ENCODE measurements around the gene TAF5L.

Gene TAF5L

DNA sequence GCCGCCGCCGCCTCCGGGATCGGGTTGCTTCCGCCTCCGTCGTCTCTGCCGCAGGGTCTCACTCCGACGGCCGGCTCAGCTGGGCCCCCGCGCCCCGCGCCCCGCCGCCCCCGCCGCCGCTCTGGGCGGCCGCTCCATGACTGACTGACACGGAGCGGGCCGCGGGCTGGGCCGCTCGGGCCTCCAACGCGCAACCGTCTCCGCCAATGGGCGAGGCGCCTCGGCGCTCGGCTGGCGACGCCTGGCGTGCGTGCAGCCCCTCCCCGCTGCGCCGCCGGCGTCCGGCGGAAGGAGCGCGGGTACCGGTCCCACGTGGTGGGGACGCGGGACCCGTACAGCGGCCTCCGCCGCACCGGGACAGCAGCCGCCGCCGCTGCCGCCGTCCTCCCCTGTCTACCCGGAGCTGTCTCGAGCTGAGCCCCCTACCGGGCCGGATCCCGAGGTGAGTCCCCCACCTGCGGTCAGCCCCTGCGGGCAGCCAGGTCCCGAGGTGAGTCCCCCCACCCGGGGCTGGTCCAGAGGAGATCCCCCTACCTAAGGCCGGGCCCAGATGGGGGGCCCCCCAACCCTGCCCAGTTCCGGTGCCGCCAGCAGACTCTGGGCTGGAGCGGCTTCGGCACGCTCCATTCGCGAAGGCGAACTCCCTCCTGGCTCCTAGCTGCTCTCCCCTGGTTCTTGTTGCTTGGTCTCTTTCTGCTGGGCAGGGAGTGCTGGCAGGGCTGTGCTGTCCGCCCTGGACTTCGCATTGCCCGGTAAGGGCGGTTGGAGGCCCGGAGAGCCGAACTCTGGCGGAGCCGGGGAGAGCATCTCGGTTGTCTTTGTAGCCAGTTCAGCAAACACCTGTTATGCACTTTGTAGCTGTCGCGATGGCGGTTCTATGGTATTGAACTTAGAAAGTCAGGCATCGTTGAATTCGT lies at the start of gene TAF5L, which contains the start of gene URB2:
TSS of gene TAF5L (minus strand) at position 208 of the 917 bp plus-strand sequence. CDS start 11,640 bp downstream, outside the sequence.
TSS of gene URB2 (plus strand) at position 333 of the 917 bp plus-strand sequence. CDS start 1,387 bp downstream, outside the sequence.
- peak; percentile 84 to 87 for DNase-seq

DNA sequence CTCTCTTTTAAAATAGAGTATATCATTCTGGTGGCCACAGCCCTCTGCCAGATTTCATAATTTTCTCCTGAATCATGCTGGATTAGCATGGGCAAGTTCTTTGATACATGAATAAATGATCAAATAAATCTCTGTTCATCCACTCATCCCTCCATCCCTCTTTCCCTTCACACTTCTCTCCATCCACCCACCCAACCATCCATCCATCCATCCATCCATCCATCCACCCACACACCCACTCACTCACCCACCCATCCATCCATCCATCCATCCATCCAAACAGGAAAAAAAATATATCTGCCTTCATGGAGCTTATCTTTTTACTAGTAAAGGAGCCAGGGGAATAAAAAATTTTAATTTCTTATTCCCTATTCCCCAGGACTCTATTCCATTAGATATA lies 49.5 kb upstream of the TAF5L start:
- DNase-seq = no peak

DNA sequence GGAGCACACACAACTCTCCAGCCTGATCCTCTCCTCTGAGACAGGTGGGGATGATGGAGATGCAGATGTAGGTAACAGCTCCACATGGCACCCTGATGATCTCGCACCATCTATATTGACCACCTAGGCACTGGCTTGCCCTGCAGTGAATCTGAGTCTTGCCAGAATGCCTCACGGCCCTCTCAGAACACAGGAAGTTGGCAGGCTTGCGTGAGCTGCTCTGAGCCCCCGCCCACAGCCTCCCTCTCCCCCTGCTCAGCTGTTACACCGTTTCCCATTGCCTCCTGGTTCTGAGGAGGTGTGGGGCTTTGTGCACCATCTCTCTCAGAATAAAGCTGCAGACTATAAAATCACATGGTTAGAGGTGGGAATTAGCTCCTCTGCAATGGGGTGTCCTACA lies 48.1 kb upstream of the TAF5L start:
- no peak for DNase-seq

DNA sequence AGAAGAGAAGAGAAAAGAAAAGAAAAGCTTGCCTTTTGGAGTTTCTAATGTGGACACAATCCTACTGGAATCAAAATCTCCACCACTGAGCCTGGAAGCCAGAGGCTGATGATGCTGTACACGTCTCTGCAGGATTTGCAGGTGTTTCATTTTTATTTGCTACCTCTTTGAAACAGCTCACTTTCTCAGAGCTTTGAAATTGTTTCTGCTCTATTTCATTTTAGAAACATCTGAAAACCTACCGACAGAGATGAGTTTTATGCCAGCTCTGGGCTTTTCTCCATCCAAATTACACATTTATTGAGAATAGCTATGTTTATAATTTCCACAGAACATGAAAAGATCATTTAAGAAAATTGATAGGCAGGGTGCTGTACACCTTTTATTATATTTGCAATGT lies 46.3 kb upstream of the TAF5L start:
- no peak for DNase-seq

DNA sequence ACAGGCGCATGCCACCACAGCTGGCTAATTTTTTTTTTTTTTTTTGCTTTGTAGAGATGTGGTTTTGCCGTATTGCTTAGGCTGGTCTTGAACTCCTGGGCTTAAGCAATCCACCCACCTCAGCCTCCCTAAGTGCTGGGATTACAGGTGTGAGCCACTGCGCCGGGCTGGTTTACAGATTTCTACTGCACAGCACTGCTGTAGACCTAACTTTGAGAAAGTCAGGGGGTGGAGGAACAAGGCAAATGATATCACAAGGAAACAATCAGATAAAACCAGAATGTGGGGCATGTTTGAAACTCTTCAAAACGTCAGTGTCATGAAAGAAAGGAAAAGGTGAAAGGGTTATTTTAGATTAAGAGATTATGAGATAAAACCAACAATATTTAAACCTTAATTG lies 45.4 kb upstream of the TAF5L start:
- peak in 1 of 2 donors; percentile 28 for DNase-seq

DNA sequence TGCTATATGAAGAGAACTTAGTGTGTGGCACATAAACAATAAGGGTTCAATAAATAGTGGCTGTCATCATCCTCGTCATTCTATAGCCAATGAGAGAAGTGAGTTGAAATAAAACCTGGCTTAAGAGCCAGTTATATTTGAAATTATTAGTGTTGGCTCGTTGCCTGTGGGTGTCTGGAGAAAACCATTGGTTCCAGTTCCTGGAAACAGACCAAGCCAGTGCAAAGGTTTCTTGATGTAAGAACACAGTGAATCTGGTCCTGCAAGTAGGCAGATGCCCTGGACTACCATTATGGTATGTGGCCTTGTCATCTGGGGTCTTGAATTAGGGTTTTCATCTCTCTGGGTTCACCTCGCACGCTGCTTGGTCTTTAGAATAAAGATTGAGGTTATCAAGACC lies 43.4 kb upstream of the TAF5L start:
- DNase-seq = no peak

DNA sequence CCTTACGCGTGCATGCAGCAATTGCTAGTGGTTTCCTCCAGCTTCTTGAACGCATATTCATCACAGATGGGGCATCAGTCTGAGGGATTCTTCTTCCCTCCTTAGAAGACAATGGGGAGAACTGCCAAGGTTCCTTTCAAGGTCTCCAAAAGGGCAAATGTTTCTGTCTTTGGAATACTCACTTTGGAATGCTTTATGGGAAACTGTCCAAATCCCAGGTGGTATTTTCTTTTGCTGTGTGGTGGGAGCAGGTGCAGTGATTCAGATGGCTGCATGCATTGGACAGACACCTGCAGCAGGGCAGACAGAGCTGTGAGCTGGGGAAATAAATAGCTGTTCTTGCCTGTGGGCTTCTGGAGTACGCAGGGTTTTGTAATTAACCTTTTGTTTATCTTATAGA lies 40.7 kb upstream of the TAF5L start:
- no peak for DNase-seq

DNA sequence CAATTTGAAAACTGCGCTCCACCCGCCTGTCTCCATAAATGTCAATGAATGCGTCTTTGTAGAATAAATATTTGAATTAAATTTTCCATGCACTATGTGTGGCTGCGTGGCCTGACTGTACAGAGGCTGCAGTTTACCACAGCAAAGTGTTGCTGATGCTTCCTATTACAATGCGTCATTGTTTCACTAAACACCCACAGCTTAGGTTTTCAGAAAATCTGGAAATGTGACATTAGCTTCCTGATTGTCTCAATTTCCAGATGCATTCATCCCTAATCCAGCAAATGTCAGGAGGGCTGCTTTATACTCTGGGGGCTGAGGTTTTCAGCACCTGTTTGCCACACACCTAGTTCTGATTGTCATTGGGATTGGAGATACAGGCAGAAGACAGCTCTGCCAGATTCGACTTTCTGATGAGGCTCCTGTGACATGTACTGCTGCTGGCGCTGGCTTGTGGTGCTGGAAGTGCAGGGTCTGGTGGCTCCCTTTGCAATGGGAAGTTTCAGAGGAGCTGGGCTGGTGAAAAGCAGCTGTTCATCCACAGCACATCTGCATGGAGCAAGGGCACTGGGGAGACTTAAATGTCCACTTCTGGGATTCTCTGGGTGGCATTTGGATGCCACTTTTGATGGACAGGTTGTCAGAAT lies 40.1 kb upstream of the TAF5L start:
- DNase-seq = no peak

DNA sequence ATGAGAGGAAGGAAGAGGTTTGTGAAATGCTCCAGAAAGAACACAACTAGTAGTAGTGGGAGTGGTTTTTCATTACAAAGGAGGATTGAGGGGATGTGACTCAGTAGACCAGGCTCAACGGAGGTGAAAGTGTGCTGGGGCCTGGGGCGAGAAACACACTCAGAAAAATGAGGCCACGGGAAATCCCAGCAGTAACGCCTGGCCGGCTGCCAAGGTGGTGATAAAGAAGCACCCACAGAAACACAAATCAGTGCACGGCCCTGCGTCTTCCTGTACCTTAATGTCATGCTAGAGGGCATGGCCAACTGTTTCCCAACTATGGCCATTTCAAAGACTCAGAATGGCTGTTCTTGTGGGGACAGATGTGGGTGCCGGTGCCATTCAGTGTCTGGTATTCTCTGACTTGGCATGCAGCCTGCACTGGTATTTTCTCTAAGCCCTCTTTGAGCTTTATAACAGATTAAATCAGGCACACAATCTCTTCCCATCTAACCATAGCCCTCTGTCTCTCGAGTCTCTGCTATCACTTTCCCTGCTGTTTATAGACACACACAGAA lies 38.3 kb upstream of the TAF5L start:
- DNase-seq = peak; percentile 86 to 92

DNA sequence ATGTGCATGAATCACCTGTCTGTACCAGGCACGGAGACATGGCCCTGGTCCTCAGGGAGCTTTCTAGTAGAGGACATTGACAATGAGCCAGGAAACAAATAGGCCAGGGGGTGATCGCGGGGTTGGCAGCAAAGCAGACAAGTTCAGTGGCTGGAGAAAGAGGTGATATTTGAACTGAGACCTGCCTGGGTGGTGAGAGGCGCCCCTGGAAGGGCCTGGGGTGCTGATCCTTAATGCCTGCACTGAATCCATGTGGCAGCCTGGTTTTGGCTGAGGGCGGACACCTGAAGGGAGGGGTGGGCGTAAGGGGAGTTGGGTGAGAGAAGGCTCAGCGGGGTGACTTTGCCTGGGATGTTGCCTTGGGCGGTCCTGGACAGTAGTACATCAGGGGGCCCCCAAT lies 36.0 kb upstream of the TAF5L start:
- no peak for DNase-seq

DNA sequence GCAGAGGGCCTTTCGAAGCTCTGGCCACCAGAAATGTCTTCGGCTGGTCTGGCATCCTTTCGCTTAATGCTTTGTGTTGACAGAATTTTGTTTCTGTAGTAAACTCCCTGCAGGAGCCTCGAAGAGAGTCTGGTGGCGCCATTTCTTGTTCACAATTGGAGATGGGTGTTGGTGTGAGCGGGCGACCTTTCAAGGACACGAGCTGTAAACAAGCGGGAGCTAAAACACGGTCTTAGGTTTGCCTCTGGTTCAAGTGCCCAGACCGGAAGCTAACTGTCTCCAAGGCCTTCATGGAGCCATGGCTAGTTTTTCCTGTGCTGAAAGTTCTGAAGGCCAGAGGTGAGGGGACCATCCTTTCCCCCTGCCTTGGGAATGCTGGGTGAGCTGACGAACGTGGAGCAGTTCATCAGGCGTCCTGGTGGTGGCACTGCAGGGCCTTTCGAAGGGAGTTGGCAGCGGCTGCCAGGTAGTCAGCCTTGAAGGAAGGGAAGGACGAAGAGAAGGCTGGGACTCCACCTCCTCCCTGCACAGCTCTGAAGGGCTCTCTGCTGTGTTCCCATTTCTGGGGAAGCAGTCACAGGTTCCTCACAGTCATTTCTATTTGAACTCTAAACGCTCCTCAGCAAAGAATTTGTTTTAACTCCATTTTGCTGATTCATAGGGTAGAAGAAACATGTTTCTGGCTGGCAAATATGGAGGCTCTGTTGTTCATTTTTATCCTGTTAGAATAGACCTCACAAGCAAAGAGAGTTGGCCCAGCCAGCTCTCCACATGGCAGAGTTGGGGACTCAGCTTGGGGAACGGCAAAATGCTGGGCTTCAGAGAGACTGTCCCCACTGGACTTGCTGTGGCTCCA lies 35.3 kb upstream of the TAF5L start:
- DNase-seq = peak; percentile 75 to 78

DNA sequence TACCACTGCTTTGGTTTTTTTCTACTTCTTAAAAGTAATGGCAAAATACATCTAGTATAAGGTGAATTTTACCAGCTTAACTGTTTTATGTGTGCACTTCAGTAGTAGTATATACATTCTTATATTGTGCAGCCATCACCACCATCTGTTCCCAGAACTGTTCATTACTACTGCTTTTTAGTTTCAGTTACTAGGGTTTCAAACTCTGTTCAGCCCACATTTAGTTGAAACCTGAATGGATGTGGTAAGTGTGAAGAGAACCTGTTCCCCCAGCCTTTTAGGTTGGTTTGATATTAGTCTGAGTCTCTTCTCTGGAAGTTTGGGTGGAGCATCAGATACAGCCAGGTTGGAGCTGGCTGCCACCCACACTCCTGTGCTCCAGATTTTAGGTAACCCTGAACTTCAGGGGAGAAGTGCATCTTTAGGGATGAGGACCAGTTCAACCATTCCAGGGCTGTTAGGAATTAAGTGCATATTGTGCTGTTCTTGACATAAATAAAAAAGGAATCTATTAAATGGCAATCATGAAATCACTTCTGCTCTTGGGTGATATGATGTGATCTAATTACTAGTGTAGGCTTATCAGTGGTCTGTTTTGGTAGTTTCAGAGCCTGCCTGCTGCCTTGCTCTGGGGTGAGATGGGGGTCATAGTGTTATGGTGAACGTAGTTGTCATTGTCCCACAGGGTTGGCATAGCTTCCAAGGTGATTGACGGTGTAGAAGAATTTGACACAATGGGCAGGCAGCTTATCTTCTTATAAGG lies 32.3 kb upstream of the TAF5L start:
- DNase-seq = no peak

DNA sequence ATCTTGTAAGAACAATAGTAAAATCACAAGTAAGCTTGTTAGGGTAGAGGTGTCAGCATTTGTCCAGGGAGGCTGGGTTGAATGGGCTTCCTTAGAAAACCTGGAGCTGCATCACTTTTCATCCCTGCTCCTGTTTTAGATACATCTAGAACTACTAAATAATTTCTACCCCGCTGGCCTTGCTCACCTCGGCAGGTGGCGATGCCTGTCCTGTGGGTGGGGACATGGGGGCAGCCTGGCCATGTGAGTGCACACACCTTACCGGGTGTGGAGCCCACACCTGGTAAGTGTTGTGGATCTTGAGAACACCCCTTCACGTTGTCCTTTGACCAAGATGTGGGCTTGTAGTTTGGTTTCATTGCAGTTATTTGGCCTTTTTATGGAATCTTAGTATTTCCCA lies 29.9 kb upstream of the TAF5L start:
- no peak for DNase-seq

DNA sequence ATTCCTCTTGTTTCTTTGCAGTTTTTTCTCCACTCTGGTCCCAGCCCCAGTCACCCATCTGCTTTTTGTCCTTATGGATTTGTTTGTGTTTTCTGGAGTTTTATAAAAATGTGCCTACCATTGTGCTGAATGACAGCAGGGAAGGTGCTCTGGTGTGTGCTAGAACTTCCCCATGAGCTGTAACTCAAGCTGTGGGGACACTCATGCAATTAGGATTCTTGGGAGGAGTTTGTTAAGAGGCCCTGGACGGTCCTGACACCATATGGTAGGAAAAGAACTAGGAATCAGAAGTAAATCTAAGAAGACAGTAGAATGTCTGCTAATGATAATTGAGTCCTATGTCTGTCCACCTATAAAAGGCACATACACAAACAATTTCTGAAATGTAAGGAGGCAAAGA lies 27.5 kb upstream of the TAF5L start:
- DNase-seq = no peak

DNA sequence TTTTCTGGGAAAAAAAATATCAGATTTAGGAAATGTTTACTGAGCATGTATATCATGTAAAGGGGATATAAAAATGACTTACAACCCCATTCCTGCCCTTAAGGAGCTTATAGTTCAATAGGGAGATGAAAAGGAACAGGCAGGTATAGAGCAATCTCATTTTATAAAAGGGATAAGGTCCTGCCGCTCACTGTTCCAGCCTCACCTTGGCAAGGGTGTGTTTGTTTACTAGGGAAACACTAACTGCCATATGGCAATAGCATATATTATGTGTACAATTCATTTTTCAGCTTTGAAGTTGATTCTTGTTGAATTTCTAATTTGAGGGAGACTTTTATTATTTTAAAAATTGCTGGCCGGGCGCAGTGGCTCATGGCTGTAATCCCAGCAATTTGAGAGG lies 25.6 kb upstream of the TAF5L start:
- no peak for DNase-seq

DNA sequence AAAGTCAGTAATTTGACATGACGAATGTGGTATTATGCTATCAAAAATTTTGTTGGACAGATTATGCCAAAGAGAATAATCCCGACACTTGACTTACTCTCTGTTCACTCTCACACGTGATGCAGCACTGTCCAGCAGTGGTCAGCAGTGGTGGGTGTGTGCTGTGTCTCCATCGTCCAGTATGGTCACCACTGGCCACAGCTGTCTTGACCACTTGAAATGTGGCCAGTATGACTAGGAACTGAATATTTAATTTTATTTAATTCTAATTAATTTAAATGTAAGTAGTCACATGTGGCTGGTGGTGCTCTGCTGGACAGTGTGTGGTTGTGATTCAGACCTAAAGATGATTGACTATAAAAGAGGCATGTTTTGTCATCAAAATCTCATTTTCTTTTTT lies 24.1 kb upstream of the TAF5L start:
- no peak for DNase-seq

DNA sequence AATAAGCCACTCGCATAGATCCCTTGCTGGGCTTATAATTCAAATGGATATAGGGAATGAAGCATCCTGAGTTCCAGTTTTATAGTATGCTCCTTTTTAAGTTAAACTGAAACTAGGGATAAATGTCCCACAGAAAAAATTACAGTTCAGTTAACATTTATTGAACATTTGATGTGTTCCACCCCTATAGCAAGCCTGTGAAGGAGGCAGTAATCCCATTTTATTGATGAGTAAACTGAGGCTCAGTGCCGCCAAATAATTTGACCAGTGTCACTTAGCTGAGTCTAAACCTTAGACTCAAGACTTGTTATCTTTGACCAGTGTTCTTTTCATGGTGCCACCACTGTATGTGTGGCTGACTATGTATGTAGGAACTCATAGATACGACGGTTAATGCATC lies 22.5 kb upstream of the TAF5L start:
- DNase-seq = no peak

DNA sequence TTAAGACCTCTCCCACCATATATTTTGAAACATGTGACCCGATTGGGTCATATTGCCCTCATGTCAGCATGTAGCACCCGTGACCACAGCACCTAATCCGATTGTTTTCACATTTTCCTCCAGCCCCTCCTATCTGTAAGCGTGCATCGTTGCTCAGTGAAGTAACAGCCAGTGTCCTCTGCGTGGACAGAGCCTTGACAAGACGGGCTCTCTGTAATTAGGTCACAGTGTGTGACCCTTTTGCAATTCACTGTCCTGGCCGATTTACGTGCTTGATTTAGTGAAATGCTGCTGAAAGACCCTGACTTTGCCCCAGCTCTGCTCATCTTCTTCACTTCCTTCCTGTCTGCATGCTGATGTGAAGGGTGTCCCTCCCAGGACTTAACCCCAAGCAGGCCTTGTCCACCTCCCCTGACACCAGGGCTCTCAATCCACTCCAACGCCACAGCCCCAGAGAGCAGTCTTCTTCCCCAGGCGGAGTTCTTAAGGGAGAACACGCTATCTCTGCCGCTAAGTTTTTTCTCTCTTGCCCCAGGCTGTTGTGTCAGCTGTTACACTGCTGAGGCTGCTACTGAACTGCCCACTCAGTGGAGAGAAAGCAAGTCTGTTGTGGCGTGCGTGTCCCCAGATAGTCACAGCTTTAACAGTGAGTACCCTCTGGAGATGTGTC lies 19.5 kb upstream of the TAF5L start:
- no peak for DNase-seq

DNA sequence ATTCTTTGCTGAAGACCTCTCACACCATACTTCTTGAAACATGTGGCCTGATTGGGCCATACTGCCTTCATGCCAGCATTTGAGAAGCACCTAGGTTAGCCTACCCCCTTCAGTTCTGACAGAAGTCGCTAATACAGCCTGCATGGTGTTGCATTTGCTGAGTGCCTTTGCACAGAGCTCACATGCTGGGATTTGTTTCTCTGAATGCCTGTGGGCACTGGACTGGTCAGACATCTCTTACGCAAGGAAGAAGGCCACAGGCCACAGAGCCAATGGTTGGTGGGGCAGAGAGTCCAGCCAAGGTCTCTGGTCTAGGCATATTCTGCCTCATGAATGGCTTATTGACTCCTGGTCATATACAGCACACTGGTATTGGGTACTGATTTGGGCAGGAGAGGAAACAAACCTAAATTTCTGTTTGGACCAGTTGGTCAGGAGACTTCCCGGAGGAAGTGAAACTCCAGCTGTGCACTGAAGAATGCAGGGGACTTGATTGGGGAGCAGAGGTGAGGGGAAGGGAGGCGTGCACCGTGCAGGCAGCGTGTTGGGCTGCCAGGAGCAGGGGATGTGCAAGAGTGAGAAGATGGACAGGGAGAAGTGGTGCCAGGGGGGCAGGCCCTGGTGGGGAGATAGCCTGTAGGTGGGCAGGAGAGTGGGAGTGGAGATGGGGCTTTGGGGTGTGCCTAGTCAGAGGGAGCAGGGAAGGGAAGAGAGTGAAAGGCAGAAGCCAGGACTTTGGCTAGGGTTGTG lies 18.2 kb upstream of the TAF5L start:
- DNase-seq = no peak

DNA sequence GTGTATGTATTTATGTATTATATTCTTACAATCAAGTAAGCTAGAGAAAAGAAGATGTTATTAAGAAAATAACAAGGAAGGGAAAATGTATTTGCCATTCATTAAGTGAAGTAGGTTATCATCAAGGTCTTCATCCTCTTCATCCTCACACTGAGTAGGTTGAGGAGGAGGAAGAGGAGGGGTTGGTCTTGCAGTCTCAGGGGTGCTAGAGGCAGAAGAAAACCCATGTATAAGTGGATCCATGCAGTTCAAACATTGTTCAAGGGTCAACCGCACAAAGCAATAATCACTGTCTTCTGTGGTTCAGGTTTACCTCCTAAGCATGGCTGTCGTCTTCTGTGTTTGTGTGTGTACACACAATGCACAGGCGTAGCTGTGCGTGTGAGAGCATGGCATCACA lies 17.0 kb upstream of the TAF5L start:
- no peak for DNase-seq

DNA sequence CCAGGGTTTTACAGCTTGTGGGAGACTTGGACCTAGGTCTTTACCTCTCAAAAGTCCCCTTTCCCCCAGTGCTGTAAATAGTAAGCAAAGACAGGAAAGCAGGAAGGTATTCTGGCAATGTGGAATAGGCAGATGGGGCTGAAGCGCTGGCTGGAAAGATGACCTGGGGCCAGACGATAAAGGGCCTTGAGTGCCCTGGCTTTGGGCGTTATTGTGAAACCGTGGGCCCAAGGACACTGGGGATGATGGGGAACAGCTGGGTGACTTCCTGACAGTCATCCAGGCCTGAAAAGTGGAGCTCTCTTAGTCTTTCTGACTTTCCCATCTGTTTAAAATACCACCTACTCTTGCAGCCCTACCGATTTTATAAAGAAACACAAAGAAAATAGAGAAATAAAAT lies 16.5 kb upstream of the TAF5L start:
- DNase-seq = no peak

All from stimulated activated CD4-positive, alpha-beta T cell treated with anti-CD3 and anti-CD28 coated beads, Interleukin-2, amount 100 ng/mL, for 24 hours (primary cell).